GM13977 (cell line): Measurements from ENCODE around the gene TSHZ1.

Source experiments
- DNase-seq: peaks from one replicate; pipeline ENCODE4 v3.0.0; 2012; ENCODE audit warnings: low spot score
- in situ Hi-C: fragments of 300-500 bp; cut with MboI; formaldehyde crosslinking; loops from one replicate; pipeline ENCODE4 v1.12.0; 2022; ENCODE audit warnings: low sequenced_read_pairs, low pct_unique_long_range_greater_than_20kb, mixed read lengths, inconsistent platforms; ENCODE audit not compliant: unreplicated experiment
- TF ChIP-seq, protein P1 (sequence below): IDR thresholded peaks from 2 replicates; pipeline ENCODE4 v1.5.1; 2012; ENCODE audit warnings: mild to moderate bottlenecking, control low read depth; ENCODE audit not compliant: insufficient read depth; ENCODE audit errors: extremely low read depth, missing control alignments

TSHZ1 gene

DNA sequence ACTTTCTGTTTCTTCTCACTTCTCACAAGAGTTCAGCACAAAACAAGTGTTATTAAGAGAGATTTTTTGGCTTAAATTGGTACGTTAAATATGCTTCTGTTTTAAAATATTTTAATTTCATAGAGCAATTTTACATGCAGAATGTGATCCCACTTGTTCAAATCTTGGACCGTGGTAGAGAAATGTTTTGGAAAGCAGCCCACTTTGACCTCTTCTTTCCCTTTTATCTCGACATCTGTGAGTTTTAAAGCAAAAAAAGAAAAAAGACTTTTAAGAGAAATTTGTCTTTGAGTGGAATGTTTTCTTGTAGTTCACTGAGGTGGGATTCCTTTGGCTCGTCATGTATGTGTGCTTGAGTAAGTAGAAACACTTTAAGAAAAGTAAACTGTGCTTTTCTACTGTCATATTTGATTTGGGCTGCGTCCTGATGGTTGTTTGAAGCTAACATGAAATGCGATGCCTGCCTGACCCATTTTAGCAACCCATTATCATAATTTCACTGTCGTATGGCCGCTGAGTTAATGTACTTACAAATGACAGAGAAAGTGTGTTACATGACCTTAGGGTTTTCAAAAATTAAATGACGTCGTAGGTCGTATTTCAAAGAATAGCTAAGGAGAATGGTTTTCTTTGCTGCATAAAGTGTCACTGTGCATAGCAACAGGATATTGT lies 54.5 kb downstream of the TSHZ1 start:
- in situ Hi-C loops, result no loop called here
- no peak for DNase-seq
- TF ChIP-seq, protein P1, sequence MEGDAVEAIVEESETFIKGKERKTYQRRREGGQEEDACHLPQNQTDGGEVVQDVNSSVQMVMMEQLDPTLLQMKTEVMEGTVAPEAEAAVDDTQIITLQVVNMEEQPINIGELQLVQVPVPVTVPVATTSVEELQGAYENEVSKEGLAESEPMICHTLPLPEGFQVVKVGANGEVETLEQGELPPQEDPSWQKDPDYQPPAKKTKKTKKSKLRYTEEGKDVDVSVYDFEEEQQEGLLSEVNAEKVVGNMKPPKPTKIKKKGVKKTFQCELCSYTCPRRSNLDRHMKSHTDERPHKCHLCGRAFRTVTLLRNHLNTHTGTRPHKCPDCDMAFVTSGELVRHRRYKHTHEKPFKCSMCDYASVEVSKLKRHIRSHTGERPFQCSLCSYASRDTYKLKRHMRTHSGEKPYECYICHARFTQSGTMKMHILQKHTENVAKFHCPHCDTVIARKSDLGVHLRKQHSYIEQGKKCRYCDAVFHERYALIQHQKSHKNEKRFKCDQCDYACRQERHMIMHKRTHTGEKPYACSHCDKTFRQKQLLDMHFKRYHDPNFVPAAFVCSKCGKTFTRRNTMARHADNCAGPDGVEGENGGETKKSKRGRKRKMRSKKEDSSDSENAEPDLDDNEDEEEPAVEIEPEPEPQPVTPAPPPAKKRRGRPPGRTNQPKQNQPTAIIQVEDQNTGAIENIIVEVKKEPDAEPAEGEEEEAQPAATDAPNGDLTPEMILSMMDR, result no peak

DNA sequence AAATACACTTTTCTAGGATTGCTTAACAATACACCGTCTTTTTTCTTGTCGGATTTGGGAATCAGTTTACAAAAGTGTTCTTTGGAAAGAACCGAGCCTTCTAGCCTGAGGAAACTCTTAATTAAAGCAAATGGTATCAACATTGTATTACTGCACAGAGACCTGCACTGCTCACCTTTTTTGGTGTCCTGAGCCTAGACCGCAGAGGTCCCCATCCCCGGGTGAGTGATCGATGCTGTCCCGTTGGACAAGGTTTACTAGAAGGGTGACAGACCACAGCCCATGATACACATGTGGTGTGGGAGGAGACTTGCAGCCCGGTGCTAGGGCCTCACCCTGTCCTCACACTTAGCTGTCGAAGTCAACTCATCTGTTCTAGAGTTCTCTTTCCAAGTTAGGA lies 55.3 kb downstream of the TSHZ1 start:
- TF ChIP-seq, protein P1, result no peak
- in situ Hi-C loops, result no loop called here
- no peak for DNase-seq

DNA sequence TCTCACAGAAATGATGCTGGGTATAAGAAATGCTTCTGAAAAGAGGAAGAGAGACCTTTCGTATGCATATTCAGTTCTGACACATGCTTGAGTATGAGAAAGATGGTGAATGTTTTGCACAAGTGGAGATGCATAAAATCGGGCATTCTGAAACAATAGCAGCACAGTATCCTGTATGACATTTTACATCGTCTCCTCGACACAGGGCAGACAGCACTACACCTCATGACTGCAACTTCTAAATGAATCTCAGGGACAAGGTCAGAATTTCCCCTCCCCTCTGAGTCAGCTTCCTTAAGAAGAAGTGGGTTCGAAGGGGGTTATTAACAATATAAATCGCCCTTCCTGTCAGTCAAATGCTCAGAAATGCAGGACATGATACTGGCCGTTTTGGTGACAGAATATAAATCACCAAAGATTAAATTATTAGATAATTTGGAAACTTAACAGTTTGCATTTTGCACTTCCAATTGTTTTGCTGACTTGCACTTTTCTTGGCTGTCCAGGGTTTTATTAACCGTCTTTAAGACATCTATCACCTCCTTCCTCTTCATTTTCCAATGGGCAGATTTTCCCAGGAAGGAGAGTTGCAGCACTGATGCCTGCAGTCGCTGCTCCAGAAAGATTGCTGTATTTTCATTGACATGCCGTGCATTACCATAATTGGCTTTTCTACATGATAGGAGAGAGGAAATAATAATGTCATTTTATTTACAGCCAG lies 57.2 kb downstream of the TSHZ1 start:
- in situ Hi-C loops, result no loop called here
- no peak for DNase-seq
- TF ChIP-seq, protein P1, result no peak

DNA sequence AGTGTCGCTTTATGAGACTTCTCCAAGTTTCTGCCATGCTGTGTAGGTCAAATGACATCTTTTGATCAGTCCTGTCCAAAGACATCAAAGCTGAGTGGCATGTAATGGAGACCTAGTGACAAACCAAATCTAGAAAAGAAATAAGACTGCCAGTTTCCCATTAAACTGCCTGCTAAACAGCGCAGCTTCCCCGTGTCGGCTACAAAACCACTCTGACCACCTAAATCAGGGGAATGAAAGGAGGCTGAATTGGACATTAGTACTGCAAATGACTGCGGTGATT lies 57.7 kb downstream of the TSHZ1 start:
- TF ChIP-seq, protein P1, result no peak
- no peak for DNase-seq
- in situ Hi-C loops, result no loop called here

DNA sequence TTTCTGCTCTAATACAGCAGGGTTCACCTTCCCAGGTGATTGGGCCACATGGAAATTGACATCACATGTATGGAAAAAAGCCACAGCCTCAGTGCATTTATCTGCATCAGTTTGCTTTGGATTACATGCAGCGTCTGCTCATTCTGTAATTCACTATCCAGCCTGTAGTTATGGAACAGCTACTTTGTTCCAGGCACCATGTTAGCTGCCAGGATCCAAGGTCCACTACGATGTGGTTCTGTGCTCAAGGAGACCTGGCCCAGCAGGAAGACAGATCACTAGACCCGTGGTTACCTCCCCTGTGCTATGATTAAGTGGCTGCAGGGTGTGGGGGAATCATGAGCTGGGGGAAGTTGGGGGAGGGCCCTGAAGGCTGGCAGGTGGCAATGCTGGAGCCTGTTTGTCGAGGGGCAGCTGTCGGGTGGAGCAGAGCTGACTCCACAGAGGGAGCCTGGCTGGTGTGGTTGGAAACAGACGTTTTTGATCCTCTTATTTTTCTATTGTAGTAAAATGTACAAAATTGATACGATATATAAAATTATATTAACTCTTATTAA lies 58.6 kb downstream of the TSHZ1 start:
- TF ChIP-seq, protein P1, result no peak
- DNase-seq, result no peak
- in situ Hi-C loops, result no loop called here

DNA sequence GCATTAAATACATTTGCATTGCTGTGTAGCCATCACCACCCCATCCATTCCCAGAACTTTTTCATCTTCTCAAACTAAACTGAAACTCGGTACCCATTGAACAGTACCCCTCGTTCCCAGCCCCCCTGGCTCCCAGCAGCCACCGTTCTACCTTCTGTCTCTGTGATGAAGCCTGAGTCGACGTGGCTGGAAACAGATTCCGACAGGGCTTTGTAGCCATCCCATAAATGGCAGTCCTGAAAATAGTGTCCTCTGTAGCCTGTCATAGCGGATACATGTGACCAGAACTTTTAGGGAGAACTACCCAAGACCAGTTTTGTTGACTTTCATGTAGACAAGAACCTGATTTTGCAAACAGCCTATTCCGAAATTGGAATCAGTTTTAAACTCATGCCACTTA lies 59.1 kb downstream of the TSHZ1 start:
- in situ Hi-C loops, result no loop called here
- TF ChIP-seq, protein P1, result no peak
- DNase-seq, result no peak
